ENCODE data around the gene NFATC1.

DNA sequence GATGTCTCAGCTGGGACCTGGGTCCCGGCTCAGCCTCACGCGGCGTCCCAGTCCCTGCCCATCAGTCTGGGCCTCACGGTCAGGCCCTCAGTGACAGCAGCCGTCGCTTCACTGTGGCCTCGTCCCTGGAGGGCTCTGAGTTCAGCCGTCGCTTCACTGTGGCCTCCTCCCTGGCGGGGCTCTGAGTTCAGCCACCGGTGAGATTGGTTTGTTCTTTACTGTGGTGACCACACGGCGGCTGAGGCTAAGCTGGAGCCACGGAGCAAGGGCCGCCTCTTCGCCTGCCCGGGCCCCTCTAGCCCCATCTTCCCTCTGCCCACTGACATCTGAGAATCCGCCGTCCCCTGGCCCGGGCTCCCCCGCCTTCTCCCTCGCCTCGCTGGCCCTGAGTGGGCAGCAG is 51.2 kb downstream of the NFATC1 start:
- TF ChIP-seq EZH2phosphoT487 (IDR thresholded peaks at IDR 0.05; ENCODE audit: insufficient read depth, low read depth) (no peak), EZH2 (IDR thresholded peaks at IDR 0.05; ENCODE audit: insufficient read depth, poor library complexity, severe bottlenecking) (no peak)
